Measurements from ENCODE around the gene RASSF1. TPM values are rescaled to one million over a fixed set of nuclear protein-coding genes. Genes with fewer than 3 reads are reported as not detected.
A peak's percentile ranks its signal among the peaks of the same experiment; 100 is the strongest.

Gene RASSF1
- total and polyA plus RNA-seq, 2 of the 13 experiments (the other 11 are each of a cell fraction or from before 2014, with no cell fraction given): 10.2 to 27.5 TPM

DNA sequence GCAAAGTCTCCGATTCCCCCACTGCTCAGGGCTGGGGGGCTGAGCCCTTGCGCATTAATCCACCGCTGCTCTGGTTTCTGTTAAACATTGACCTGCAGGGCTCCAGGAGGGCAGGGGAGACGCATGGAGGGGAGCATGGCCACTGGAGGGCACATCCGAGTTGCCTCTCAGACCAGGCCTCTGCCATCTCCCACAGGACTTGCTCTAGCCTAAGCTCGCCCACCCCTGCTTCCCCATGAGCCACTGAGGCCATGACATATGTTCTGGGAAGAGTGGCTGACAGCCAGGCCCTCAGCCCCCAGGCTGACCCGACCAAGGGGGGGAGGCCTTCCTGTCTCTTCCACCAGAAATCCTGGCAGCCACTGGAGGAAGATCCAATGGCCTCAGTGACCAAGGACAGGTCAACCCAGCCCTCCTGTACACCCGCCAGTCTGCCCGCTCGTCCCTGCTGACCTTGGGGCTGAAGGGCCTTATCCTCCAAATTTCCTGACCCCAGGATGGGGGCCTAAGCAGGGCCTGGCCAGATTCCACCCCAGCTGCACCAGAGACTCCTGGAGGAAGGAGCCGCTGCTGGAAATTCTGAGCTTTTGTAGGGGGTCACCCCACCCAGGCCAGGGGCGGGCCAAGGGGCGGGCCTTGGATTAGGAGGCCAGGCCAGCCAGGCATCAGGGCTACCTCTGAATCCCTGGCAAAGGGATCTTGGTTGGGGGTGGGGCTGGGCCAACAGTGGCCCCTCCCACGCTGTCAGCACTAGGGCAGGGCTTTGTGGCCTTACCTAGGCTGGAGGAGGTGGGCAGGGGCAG, 37.4 kb downstream of the RASSF1 start, which contains the start of gene HYAL1 (continued):
- TF ChIP-seq, protein P1, sequence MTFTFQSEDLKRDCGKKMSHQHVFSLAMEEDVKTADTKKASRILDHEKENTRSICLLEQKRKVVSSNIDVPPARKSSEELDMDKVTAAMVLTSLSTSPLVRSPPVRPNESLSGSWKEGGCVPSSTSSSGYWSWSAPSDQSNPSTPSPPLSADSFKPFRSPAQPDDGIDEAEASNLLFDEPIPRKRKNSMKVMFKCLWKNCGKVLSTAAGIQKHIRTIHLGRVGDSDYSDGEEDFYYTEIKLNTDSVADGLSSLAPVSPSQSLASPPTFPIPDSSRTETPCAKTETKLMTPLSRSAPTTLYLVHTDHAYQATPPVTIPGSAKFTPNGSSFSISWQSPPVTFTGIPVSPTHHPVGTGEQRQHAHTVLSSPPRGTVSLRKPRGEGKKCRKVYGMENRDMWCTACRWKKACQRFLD (CRISPR knock-in tag; IDR thresholded peaks at IDR 0.05; ENCODE audit: borderline replicate concordance): no peak
- no peak for TF ChIP-seq ZNF253 (CRISPR knock-in tag; IDR thresholded peaks at IDR 0.05; ENCODE audit: borderline replicate concordance)
- peak; percentile 66; the same call in 1 of the 2 replicates for TF ChIP-seq ZNF772 (CRISPR knock-in tag; IDR thresholded peaks at IDR 0.05)
- TF ChIP-seq ZNF274 (CRISPR knock-in tag; IDR thresholded peaks at IDR 0.05): no peak; the same call in 1 of the 2 replicates
- peak; percentile 62; the same call in 1 of the 2 replicates for TF ChIP-seq ZNF292 (CRISPR knock-in tag; IDR thresholded peaks at IDR 0.05; ENCODE audit: borderline replicate concordance, low read depth)
- TF ChIP-seq TCF7L2 (IDR thresholded peaks at IDR 0.05; ENCODE audit: low read depth, low read length): no peak
- no peak for TF ChIP-seq GTF2F1 (IDR thresholded peaks at IDR 0.05; ENCODE audit: low read length)
- TF ChIP-seq, protein P2, sequence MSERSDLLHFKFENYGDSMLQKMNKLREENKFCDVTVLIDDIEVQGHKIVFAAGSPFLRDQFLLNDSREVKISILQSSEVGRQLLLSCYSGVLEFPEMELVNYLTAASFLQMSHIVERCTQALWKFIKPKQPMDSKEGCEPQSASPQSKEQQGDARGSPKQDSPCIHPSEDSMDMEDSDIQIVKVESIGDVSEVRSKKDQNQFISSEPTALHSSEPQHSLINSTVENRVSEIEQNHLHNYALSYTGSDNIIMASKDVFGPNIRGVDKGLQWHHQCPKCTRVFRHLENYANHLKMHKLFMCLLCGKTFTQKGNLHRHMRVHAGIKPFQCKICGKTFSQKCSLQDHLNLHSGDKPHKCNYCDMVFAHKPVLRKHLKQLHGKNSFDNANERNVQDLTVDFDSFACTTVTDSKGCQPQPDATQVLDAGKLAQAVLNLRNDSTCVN (CRISPR knock-in tag; IDR thresholded peaks at IDR 0.05; ENCODE audit: borderline replicate concordance): no peak
- 0 out of 2 replicates have a peak, but pooled peaks have one; percentile 78 for TF ChIP-seq FLYWCH1 (CRISPR knock-in tag; IDR thresholded peaks at IDR 0.05)
- TF ChIP-seq, protein P3, sequence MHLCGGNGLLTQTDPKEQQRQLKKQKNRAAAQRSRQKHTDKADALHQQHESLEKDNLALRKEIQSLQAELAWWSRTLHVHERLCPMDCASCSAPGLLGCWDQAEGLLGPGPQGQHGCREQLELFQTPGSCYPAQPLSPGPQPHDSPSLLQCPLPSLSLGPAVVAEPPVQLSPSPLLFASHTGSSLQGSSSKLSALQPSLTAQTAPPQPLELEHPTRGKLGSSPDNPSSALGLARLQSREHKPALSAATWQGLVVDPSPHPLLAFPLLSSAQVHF (CRISPR knock-in tag; IDR thresholded peaks at IDR 0.05): no peak
- no peak for TF ChIP-seq NR2F1 (CRISPR knock-in tag; IDR thresholded peaks at IDR 0.05)
- TF ChIP-seq ZNF678 (CRISPR knock-in tag; IDR thresholded peaks at IDR 0.05): no peak
- TF ChIP-seq SMARCC2 (IDR thresholded peaks at IDR 0.05): no peak
- TF ChIP-seq, protein P4, sequence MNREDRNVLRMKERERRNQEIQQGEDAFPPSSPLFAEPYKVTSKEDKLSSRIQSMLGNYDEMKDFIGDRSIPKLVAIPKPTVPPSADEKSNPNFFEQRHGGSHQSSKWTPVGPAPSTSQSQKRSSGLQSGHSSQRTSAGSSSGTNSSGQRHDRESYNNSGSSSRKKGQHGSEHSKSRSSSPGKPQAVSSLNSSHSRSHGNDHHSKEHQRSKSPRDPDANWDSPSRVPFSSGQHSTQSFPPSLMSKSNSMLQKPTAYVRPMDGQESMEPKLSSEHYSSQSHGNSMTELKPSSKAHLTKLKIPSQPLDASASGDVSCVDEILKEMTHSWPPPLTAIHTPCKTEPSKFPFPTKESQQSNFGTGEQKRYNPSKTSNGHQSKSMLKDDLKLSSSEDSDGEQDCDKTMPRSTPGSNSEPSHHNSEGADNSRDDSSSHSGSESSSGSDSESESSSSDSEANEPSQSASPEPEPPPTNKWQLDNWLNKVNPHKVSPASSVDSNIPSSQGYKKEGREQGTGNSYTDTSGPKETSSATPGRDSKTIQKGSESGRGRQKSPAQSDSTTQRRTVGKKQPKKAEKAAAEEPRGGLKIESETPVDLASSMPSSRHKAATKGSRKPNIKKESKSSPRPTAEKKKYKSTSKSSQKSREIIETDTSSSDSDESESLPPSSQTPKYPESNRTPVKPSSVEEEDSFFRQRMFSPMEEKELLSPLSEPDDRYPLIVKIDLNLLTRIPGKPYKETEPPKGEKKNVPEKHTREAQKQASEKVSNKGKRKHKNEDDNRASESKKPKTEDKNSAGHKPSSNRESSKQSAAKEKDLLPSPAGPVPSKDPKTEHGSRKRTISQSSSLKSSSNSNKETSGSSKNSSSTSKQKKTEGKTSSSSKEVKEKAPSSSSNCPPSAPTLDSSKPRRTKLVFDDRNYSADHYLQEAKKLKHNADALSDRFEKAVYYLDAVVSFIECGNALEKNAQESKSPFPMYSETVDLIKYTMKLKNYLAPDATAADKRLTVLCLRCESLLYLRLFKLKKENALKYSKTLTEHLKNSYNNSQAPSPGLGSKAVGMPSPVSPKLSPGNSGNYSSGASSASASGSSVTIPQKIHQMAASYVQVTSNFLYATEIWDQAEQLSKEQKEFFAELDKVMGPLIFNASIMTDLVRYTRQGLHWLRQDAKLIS (CRISPR knock-in tag; IDR thresholded peaks at IDR 0.05): peak; percentile 77; the same call in 1 of the 2 replicates
- TF ChIP-seq XBP1 (CRISPR knock-in tag; IDR thresholded peaks at IDR 0.05): peak; percentile 23; the same call in 1 of the 2 replicates
- no peak for TF ChIP-seq NFE2 (CRISPR knock-in tag; IDR thresholded peaks at IDR 0.05)
- TF ChIP-seq, protein P5, sequence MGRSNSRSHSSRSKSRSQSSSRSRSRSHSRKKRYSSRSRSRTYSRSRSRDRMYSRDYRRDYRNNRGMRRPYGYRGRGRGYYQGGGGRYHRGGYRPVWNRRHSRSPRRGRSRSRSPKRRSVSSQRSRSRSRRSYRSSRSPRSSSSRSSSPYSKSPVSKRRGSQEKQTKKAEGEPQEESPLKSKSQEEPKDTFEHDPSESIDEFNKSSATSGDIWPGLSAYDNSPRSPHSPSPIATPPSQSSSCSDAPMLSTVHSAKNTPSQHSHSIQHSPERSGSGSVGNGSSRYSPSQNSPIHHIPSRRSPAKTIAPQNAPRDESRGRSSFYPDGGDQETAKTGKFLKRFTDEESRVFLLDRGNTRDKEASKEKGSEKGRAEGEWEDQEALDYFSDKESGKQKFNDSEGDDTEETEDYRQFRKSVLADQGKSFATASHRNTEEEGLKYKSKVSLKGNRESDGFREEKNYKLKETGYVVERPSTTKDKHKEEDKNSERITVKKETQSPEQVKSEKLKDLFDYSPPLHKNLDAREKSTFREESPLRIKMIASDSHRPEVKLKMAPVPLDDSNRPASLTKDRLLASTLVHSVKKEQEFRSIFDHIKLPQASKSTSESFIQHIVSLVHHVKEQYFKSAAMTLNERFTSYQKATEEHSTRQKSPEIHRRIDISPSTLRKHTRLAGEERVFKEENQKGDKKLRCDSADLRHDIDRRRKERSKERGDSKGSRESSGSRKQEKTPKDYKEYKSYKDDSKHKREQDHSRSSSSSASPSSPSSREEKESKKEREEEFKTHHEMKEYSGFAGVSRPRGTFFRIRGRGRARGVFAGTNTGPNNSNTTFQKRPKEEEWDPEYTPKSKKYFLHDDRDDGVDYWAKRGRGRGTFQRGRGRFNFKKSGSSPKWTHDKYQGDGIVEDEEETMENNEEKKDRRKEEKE (IDR thresholded peaks at IDR 0.05): no peak
